GM21825 (cell line): Measurements from ENCODE around the gene DDX51.

Experiments used
- ATAC-seq: cut with Tn5 transposase; IDR thresholded peaks from one replicate; pipeline ENCODE4 v1.9.1; 2021; ENCODE audit warnings: mild to moderate bottlenecking, moderate library complexity; ENCODE audit not compliant: unreplicated experiment

The DDX51 gene

DNA sequence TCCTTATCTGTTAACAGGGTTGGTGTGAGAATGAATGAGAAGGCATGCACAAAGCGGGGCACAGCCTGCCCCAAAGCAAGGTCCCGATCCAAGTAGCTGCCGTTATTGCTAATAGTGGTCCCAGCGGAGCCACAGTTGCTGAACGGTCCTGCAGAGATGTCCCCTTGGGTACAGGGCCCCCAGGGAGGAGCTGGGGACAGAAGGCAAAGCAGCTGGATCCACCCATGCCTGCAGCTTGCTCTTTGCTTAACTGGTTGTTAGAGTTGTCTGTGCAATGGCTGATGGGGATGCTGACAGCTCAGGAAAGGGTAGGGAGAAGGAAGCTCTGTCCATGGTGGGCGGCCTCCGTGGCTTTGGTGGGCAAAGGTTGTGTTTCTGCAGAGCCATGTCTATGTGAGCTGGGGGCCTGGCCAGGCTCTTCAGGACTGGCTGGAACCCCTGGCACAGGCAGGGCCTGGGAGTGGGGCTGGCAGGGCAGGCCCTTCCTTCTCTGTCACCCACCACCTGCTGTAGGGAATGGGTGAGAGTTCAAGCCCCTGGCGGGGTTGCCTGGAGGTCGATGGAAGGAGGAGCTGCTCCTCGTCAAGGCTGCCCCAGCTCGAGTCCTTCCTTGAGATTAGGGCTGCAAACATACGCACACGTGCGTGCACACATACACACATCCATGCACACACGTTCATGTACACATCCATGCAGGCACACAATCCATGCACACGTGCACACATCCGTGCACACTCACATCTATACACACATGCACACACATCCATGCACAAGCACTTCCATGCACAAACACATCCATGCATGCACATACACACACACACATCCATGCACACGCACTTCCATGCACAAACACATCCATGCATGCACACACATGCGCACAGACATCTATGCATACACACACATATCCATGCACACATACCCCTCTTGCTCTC lies 35.6 kb upstream of the DDX51 start:
- ATAC-seq = no peak

GRCh38 chr12:132178801-132179401 lies 34.8 kb upstream of the DDX51 start:
- no peak for ATAC-seq

DNA sequence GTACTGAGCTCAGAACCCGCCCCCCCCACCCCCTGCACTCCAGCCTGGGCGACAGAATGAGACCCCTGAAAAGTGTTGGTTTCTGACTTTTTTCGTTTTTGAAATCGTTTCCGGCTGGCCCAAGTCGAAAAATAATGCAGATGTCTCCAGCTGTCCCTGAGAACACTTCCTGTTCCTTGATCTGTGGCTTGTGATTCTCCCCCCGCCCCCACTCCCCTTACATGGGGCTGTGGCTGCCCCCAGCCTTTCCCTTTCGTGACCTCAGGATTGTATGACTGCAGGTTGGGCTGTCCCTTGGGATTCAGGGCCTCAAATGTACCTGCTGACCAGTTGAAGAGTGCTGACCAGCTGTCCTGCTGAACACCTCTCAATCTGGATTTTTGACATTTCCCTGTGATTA lies 34.2 kb upstream of the DDX51 start:
- no peak for ATAC-seq

GRCh38 chr12:132176920-132177551 lies 32.9 kb upstream of the DDX51 start:
- ATAC-seq = no peak

GRCh38 chr12:132176385-132176919 lies 32.3 kb upstream of the DDX51 start:
- ATAC-seq = no peak

GRCh38 chr12:132175496-132176384 lies 31.6 kb upstream of the DDX51 start:
- ATAC-seq = no peak

DNA sequence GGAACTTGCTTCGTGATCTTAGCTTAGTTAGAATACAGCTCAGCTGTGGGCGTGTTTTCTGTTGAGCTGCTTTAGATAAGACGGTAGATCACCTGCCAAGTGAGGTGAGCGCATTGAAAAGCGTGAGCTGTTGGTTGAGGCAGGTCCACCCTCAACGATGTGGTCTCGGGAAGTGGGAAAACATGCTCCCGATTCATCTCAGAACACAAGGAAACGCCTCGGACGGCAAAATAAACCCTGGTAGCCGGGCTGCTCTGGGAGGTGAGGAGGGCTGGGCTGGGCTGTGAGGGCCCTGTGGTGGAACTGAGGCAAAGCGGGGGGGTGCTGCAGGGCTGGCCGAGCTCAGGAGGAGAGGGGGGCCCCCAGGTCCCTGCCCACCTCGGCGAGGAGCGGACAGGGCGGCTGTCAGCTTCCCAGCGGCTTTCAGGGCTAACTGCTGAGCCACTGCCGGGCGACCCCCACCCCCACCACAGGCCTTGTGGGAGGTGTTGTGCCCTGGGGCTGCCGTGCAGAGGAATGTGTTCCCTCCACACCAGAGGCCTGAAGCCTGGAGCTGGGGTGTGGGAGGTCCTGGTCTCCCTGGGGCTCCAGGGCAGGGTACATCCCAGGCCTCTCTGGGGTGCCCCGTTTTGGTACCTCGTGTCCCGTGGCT lies 30.8 kb upstream of the DDX51 start:
- ATAC-seq = no peak

GRCh38 chr12:132174015-132174838 lies 30.1 kb upstream of the DDX51 start:
- ATAC-seq = no peak

GRCh38 chr12:132173135-132174014 lies 29.3 kb upstream of the DDX51 start:
- no peak for ATAC-seq

DNA sequence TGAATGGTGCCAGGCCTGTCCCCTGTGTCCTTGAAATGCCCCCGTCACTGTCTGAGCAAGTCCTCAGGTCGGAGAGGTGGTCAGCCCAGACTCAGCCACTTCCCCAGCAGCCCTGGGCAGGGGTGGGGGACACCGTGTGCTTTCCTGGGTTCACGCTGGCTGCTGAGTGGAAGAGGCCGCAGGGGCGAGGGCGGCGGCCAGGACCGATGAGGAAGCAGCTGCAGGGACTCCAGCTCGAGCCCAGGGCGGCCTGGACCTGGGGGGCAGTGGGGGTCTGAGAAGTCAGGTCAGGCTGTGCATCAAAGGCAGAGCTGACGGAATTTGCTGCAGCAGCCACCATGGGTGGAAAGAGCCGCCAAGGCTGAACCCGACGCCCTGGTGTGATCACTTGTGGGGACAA lies 28.5 kb upstream of the DDX51 start:
- no peak for ATAC-seq

DNA sequence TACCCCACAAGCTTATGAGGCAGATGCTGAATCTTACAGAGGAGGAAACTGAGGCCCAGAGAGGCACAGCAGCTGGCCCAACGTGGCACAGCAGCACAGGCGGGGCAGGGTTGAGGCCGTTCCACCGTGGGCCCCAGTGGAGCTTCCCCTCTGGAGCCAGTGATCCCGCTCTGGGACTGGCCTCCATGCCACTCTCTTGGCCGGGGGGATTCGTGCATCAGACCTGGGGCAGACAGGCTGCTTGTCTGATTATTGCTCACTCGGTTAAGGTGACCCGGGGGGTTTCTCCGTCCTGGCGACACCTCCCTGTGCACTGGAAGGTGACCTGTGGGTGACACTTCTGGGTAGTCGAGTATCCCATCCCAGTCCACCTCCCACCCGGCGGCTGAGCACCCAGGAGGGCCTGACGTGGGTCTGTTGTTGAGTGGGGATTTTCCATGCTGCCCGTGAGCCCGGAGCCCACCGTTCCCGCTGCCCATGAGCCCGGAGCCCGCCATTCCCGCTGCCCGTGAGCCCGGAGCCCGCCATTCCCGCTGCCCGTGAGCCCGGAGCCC lies 27.9 kb upstream of the DDX51 start:
- ATAC-seq = no peak

- ATAC-seq = no peak
These were observed 27.3 kb upstream of the DDX51 start for GRCh38 chr12:132171293-132171967.

GRCh38 chr12:132170637-132171292 lies 26.6 kb upstream of the DDX51 start:
- no peak for ATAC-seq

GRCh38 chr12:132170094-132170636 lies 26.0 kb upstream of the DDX51 start:
- ATAC-seq = no peak

DNA sequence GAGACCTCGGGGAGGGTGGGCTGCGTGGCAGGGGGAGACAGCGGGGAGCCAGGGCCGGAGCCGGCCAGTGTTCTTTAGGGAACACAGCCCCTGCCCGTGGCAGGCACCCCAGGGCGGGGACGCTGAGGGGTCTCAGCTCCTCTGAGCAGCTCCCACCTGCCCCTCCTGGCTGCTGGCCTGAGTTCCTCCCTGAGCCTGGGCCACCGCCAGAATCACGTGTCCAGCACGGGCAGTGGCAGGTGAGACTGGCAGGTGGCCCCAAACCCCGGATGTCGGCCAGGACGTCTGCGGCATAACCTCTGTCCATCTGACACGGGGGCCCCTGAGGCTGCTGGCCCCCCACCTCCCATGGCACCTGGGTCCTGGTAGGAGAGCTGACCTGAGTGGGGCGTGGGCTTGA lies 25.3 kb upstream of the DDX51 start:
- ATAC-seq = no peak

GRCh38 chr12:132168311-132169031 lies 24.4 kb upstream of the DDX51 start:
- no peak for ATAC-seq
